Cardiac fibroblast (primary cell): ENCODE results near the gene OSBPL6.
"Not testable (repeated sequence)": the region's sequence is repeated elsewhere in the genome, so short reads cannot be mapped to it uniquely, and the experiment has no call there.

Experiments
- DNase-seq, 2 donors: peaks; one replicate each; pipeline versions ENCODE4 v3.0.0 to v3.0.0-alpha.2; 2010; ENCODE audit warnings: low read depth in 2 of 2
- H3K4me3 ChIP-seq, 2 donors: replicated peaks in 1 of 2; 1 replicate in 1 of 2; 2 replicates in 1 of 2; pipeline ENCODE4 v1.5.1; 2011; ENCODE audit warnings: low read depth in 2 of 2, low read length in 2 of 2, mild to moderate bottlenecking in 2 of 2, moderate library complexity in 1 of 2
- TF ChIP-seq, protein P1 (sequence below): IDR thresholded peaks from one replicate; pipeline ENCODE4 v1.5.1; 2011; ENCODE audit warnings: low read depth, mild to moderate bottlenecking, low read length, inconsistent platforms

Gene OSBPL6

DNA sequence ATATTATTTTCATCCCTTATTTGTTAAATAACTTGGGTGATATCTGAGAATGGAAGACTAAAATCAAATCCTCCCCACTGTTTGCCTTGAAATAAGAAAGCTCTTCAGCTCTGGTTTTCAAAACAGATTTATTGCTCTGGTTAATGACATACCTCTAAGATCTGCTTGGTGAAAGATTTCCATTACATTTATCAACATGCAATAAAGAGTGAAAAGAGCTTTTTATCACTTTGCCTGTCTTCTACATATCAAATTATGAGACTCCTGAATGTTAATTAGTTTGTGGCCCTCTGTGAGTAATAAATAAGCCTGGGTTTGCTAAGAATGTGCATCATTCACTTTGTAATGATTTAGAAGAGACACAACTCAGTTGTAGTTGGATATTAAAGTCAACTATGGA, 140.9 kb downstream of the OSBPL6 start:
- TF ChIP-seq, protein P1, sequence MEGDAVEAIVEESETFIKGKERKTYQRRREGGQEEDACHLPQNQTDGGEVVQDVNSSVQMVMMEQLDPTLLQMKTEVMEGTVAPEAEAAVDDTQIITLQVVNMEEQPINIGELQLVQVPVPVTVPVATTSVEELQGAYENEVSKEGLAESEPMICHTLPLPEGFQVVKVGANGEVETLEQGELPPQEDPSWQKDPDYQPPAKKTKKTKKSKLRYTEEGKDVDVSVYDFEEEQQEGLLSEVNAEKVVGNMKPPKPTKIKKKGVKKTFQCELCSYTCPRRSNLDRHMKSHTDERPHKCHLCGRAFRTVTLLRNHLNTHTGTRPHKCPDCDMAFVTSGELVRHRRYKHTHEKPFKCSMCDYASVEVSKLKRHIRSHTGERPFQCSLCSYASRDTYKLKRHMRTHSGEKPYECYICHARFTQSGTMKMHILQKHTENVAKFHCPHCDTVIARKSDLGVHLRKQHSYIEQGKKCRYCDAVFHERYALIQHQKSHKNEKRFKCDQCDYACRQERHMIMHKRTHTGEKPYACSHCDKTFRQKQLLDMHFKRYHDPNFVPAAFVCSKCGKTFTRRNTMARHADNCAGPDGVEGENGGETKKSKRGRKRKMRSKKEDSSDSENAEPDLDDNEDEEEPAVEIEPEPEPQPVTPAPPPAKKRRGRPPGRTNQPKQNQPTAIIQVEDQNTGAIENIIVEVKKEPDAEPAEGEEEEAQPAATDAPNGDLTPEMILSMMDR = no peak

DNA sequence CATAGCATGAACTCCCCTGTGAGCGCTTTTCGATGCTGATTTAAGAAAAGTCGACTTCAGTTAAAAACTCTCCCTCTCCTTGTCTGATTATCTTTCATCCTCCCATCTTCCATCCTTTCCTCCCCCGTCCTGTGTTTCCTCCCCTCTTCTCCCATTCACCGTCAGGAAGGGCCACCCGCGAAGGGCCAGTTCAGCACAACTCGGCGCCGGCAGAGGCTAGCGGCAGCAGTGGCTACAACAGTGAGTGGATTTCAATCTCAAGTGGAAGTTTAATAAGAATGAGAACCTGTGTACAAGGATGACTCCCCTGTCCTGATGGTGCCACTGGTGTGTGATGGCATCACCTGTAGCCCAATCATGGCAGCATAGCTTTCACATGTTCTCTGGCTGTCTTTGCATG, 149.8 kb downstream of the OSBPL6 start:
- TF ChIP-seq, protein P1 = no peak
- DNase-seq = no peak
- no peak overlapping the region for H3K4me3 ChIP-seq

More for the DNA sequence above, 140.9 kb downstream of the OSBPL6 start:
- DNase-seq = no peak
- H3K4me3 ChIP-seq = no peak overlapping the region

DNA sequence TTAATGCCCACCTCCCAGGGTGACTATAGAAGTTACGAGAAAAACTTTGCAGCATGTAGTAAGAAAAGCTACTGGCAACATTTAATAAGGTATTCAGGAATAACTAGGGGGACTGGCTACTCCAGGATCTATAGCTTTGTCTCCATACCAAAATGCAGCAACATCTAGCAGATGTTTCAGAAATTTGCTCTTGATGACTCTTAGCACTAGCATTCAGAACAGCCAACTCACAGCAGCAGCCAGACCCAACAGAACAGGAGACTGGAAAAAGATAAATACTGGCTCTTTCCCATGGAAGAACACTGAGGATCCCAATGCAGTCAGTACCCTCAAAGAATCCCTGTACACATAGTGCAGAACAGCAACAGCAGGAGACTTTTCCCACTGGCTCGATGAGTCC, 151.6 kb downstream of the OSBPL6 start:
- peak in 1 of 2 donors; percentile 14 for DNase-seq
- TF ChIP-seq, protein P1 = no peak
- no peak overlapping the region for H3K4me3 ChIP-seq

DNA sequence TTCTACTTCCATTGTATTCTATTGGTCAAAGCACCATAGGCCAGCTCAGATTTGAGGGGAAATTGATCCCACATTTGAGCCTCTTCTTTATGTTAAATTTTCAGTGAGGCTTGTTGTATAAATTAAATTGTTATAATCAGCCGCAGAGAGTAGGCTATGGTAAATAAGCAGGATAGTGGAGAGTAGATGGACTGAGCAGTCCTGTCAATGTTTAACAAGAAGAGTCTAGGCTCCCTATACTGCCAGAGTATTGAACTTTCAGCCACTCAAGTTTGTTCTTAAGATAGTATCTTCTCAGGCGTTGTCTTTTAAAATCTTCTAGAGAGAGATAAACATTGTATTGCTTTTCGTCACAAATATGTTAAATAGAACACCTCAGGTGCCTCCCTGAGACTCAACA, 155.7 kb downstream of the OSBPL6 start:
- TF ChIP-seq, protein P1 = no peak
- H3K4me3 ChIP-seq = no peak overlapping the region
- DNase-seq = no peak

DNA sequence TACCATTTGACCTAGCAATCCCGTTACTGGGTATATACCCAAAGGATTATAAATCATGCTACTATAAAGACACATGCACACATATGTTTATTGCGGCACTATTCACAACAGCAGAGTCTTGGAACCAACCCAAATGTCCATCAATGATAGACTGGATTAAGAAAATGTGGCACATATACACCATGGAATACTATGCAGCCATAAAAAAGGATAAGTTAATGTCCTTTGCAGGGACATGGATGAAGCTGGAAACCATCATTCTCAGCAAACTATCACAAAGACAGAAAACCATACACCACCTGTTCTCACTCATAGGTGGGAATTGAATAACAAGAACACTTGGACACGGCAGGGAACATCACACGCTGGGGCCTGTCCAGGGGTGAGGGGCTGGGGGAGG, 163.4 kb downstream of the OSBPL6 start:
- DNase-seq, H3K4me3 ChIP-seq: not testable (repeated sequence)

DNA sequence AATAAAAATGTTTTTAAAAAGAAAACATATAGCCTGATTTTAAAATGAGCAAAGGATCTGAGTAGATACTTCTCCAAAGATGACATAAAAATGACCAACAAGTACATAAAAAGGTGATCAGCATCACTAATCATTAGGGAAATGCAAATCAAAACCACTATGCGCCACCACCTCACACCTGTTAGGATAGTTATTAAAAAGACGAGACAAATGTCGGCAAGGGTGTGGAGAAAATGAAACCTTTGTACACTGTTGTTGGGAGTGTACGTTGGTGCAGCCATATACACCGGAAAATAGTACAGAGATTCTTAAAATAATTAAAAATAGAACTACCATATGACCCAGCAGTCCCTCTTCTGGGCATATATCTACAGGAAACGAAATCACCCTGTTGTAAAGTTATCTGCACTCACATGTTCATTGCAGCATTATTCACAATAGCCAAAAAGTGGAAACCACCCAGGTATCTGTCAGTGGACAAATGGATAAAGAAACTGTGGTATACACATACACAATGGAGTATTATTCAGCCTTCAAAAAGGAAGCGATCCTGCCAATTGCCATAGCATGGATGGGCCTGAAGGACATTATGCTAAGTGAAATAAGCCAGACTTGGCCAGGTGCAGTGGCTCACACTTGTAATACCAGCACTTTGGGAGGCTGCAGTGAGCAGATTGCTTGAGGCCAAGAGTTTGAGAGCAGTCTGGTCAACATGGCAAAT, 165.0 kb downstream of the OSBPL6 start:
- TF ChIP-seq, protein P1 = no peak
- no peak overlapping the region for H3K4me3 ChIP-seq
- no peak for DNase-seq

DNA sequence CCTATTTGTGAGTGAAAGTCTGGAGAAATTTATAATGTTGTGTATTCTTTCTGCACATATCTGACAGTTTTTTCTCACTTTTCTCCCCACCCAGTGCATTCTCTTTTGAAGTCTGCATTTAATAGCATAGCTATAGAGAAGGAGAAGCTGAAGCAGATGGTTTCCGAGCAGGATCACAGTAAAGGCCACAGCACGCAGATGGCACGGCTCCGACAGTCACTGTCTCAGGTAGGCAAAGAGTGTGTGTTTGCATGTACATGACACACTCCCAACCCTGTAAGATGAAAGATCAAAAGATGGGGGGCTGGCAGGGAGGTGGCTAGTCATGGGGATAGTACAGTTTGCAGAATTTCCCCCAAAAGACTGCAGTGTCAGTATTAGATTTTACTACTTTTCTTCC, 167.3 kb downstream of the OSBPL6 start:
- DNase-seq = no peak
- TF ChIP-seq, protein P1 = no peak
- H3K4me3 ChIP-seq = no peak overlapping the region
